ENCODE measurements around the gene RFK. TPM values are rescaled to one million over a fixed set of nuclear protein-coding genes. Genes with fewer than 3 reads are reported as not detected.

RFK gene
- total RNA-seq, 3 donors from 2014 or later = 12.2 to 26.2 (median 23.9) TPM

GRCh38 chr9:76394960-76395252 lies 680 bp upstream of the RFK start:
- Histone ChIP-seq H3K4me3 (peak overlapping the region; percentile 80 to 91 (median 81)), H3K9me3 (peaks cover 0 to 6% of the 10 kb centered on the region in 2 donors), H3K27ac (peak overlapping the region; percentile 94), H3K27me3 (no peaks in the 10 kb centered on the region), H3K4me1 (no peaks in the 10 kb centered on the region), H3K36me3 (no peaks in the 10 kb centered on the region)
- no peak for DNase-seq (ENCODE audit: low spot score in 2 of 2)
- TF ChIP-seq POLR2AphosphoS5 (IDR thresholded peaks at IDR 0.05) = no peak
- TF ChIP-seq POLR2A (IDR thresholded peaks at IDR 0.05) = no peak
- TF ChIP-seq, protein P1, sequence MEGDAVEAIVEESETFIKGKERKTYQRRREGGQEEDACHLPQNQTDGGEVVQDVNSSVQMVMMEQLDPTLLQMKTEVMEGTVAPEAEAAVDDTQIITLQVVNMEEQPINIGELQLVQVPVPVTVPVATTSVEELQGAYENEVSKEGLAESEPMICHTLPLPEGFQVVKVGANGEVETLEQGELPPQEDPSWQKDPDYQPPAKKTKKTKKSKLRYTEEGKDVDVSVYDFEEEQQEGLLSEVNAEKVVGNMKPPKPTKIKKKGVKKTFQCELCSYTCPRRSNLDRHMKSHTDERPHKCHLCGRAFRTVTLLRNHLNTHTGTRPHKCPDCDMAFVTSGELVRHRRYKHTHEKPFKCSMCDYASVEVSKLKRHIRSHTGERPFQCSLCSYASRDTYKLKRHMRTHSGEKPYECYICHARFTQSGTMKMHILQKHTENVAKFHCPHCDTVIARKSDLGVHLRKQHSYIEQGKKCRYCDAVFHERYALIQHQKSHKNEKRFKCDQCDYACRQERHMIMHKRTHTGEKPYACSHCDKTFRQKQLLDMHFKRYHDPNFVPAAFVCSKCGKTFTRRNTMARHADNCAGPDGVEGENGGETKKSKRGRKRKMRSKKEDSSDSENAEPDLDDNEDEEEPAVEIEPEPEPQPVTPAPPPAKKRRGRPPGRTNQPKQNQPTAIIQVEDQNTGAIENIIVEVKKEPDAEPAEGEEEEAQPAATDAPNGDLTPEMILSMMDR (IDR thresholded peaks at IDR 0.05) = no peak
- intact Hi-C loops (cut with DNase I; ENCODE audit: low total_unique reads) = no loop called here

GRCh38 chr9:76390656-76391055 lies 3.6 kb downstream of the RFK start:
- Histone ChIP-seq H3K27ac (no peak overlapping the region), H3K4me1 (no peaks in the 10 kb centered on the region), H3K4me3 (no peak overlapping the region), H3K27me3 (no peaks in the 10 kb centered on the region), H3K9me3 (peaks cover 0 to 6% of the 10 kb centered on the region in 2 donors), H3K36me3 (peaks cover 1% of the 10 kb centered on the region)
- DNase-seq (ENCODE audit: low spot score in 2 of 2) = no peak
- TF ChIP-seq POLR2A (IDR thresholded peaks at IDR 0.05) (no peak), POLR2AphosphoS5 (IDR thresholded peaks at IDR 0.05) (no peak)
- TF ChIP-seq, protein P1 (IDR thresholded peaks at IDR 0.05) = no peak
- intact Hi-C loops (cut with DNase I; ENCODE audit: low total_unique reads) = no loop called here

DNA sequence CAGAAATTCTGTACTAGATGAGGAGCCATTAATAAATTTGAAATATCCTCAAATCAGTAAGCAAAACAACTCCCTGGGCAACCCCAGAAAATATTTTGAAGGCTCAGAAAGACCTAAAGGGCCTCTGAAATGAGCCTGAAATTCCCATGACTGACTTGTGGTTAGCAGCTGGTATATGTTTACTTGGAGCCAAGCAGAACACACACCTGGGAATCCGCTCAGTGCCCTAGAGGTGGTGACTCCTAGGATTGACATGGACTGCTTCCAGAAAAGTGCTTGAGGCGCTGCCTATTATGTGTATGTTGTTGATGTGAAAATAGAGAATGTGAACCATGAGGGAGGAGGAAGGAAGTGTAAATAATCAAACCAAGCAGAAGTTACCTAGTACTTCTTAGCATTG lies 14.7 kb downstream of the RFK start:
- no peak for DNase-seq (ENCODE audit: low spot score in 2 of 2)
- no peaks in the 10 kb centered on the region for H3K4me1 ChIP-seq
- H3K36me3 ChIP-seq = no peaks in the 10 kb centered on the region
- intact Hi-C loops (cut with DNase I; ENCODE audit: low total_unique reads) = loop anchor here (10.0 kb wide), 1 partner anchor 465 kb away; no protein-coding TSS in a partner anchor
- no peaks in the 10 kb centered on the region for H3K27me3 ChIP-seq
- no peaks in the 10 kb centered on the region for H3K9me3 ChIP-seq
- H3K27ac ChIP-seq = no peak overlapping the region
- TF ChIP-seq, protein P1 (IDR thresholded peaks at IDR 0.05) = no peak
- TF ChIP-seq POLR2AphosphoS5 (IDR thresholded peaks at IDR 0.05) (no peak), POLR2A (IDR thresholded peaks at IDR 0.05) (no peak)
- H3K4me3 ChIP-seq = no peak overlapping the region

- no peak for TF ChIP-seq POLR2AphosphoS5 (IDR thresholded peaks at IDR 0.05)
- TF ChIP-seq, protein P1 (IDR thresholded peaks at IDR 0.05) = no peak
- TF ChIP-seq POLR2A (IDR thresholded peaks at IDR 0.05) = no peak
These were observed 15.7 kb downstream of the RFK start for GRCh38 chr9:76378367-76379073.

GRCh38 chr9:76377791-76378190 lies 16.4 kb downstream of the RFK start:
- no peaks in the 10 kb centered on the region for H3K27me3 ChIP-seq

More at GRCh38 chr9:76378367-76379073, 15.7 kb downstream of the RFK start:
- H3K27ac ChIP-seq = no peak overlapping the region
- H3K4me3 ChIP-seq = no peak overlapping the region
- DNase-seq (ENCODE audit: low spot score in 2 of 2) = no peak
- no peaks in the 10 kb centered on the region for H3K4me1 ChIP-seq
- H3K9me3 ChIP-seq = no peaks in the 10 kb centered on the region
- no peaks in the 10 kb centered on the region for H3K36me3 ChIP-seq
- intact Hi-C loops (cut with DNase I; ENCODE audit: low total_unique reads) = loop anchor here (10.0 kb wide), 1 partner anchor 466 kb away; no protein-coding TSS in a partner anchor
- H3K27me3 ChIP-seq = no peaks in the 10 kb centered on the region

More at GRCh38 chr9:76377791-76378190, 16.4 kb downstream of the RFK start:
- Histone ChIP-seq H3K27ac (no peak overlapping the region), H3K4me3 (no peak overlapping the region), H3K9me3 (no peaks in the 10 kb centered on the region), H3K36me3 (no peaks in the 10 kb centered on the region), H3K4me1 (peaks cover 0 to 4% of the 10 kb centered on the region in 2 donors)
- intact Hi-C loops (cut with DNase I; ENCODE audit: low total_unique reads) = loop anchor here (10.0 kb wide), 1 partner anchor 467 kb away; no protein-coding TSS in a partner anchor
- DNase-seq (ENCODE audit: low spot score in 2 of 2) = no peak
- TF ChIP-seq, protein P1 (IDR thresholded peaks at IDR 0.05) = no peak
- no peak for TF ChIP-seq POLR2A (IDR thresholded peaks at IDR 0.05)
- TF ChIP-seq POLR2AphosphoS5 (IDR thresholded peaks at IDR 0.05) = no peak
